ENCODE data around the gene PTPRN2.

The PTPRN2 gene

DNA sequence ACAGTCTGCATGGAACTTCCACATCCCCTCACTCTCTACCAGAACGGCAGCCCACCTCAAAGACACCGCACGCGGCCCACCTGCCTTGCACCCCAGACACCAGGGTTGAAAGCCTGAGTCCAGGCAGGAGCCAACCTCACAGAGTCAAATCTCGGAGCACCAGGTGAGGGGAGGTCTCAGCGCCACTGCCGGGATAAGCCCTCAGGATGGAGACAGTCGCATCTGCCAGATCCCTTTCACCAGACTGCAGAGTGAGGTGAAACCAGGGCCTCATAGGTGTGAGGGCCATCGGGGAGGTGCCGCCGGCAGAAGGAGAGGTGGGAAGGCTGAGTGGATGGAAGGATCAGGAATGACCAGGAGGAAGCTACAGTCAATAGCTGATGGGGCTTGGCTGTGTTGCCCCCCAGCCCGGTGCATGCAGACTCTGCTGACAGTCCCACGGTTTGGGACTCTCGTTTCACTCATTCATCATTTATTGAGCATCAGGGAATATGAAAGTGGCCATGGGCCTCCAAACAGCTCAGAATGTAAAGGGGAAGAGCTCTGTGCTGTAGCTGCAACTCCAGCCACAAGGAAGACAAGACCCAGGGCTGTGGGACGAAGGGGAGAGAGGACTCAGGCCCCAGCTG lies 315.0 kb downstream of the PTPRN2 start:
- no peak for DNase-seq

DNA sequence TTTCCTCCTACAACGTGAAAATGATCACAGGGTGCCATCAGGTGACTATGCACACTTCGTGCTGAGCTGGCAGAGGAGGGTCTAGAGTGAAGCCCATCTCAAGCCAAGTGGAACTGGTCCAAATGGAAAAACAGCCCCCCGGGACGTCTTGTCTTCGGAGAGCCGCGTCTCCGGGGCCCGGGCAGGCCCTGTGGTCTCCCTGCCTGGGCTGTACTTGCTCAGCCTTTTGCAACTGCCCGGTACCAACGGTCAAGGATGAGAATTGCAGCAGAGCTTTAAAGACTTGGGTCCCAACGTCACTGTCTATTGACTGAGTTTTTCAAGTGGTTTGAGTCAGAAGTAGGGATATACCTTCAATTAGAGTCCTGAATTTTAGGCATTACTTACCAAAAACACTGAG lies 315.5 kb downstream of the PTPRN2 start:
- DNase-seq: no peak

DNA sequence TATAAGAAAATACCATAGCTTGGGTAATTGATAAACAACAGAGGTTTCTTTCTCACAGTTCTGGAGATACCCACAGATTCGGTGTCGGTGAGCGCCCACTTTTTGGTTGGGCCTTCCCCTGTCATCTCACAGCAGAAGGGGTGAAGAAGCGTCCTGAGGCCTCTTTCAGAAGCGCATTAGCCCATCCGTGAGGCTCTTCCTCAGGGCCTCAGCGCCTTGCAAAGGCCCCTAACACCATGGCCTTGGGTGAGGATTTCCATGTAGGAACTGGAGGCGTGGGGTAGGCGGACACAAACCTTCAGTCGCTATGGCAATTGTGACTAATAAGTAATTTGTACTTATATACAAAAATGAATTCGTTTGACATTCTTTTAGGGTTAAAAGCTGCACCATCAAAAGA lies 316.0 kb downstream of the PTPRN2 start:
- no peak for DNase-seq

DNA sequence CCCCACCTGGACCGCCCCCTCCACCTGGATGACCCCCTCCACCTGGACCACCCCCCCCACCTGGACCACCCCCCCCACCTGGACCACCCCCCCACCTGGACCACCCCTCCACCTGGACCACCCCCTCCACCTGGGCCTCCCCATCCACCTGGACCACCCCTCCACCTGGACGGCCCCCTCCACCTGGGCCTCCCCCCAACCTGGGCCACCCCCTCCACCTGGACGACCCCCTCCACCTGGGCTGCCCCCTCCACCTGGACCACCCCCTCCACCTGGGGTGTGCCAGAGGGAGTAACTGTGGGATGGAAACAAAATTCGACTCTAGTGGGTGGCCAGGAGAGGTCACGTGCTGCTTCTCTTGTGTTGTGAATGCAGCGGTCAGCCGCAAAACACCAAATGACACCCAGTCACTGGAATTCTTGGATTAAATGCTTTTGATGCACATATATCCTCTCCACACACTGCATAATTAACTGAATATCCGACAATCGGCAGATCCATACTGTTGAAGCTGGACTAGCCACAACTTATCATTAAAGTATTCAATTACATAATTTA lies 316.7 kb downstream of the PTPRN2 start:
- no peak for DNase-seq

DNA sequence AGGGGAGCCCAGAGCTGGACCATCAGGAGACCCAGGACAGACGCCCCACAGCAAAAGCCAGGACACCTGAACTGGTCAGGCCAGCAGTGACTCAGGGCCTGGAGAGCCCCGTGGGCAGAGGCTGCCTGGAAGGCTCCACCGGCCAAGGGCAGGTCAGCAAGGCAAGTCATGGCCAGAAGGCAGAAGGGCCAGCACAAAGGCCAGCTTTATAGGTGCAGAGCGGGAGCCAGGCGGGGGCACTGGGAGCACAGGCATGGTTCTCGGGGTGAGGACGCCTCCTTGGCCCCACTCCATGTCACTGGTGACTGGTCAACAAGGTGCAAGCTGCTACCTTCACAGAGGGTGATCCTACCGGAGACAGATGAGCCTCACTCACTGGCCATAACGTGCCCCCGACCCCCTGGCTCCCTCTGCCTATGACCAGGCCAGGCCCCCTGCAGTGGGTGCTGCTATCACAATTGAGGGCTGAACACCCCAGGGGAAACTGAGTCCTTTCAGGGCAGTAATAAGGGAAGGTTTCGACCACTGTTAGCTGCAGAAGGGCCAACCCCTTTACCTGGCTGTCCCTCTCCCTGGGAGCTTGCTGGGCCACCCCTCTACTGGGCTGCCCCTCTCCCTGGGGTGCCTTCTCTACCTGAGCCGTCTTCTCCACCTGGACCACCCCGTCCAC lies 317.4 kb downstream of the PTPRN2 start:
- no peak for DNase-seq

DNA sequence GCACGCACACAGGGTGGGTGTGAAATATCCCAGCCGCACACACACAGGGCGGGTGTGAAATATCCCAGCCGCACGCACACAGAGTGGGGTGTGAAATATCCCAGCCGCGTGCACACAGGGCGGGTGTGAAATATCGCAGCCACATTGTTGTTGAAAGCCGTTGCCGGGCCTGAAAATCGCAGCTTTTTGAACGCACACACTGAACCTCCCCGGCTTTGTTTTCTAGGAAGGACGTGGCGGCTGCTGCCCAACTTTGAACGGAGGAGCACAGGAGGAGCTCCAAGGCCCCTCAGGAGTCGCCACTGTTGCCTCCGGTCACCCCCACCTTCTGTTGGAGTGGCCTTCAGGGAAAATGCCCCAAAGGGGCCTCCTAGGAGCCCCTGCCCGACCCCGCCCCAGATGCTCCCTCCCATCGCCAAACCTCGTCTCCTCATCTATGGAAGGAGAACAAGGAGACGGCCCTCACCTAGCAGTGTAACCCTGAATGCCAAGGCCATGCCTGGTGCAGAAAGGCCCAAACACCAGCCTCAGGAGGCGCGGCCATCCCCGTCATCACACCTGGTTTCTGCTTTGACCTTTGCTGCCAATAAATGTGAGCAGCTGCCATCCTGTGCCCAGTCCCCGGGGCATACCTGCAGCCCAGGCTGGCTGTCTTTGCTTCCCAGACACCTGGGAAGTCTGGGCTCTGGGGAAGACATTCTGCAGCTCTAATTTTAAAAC lies 318.6 kb downstream of the PTPRN2 start:
- DNase-seq: no peak

DNA sequence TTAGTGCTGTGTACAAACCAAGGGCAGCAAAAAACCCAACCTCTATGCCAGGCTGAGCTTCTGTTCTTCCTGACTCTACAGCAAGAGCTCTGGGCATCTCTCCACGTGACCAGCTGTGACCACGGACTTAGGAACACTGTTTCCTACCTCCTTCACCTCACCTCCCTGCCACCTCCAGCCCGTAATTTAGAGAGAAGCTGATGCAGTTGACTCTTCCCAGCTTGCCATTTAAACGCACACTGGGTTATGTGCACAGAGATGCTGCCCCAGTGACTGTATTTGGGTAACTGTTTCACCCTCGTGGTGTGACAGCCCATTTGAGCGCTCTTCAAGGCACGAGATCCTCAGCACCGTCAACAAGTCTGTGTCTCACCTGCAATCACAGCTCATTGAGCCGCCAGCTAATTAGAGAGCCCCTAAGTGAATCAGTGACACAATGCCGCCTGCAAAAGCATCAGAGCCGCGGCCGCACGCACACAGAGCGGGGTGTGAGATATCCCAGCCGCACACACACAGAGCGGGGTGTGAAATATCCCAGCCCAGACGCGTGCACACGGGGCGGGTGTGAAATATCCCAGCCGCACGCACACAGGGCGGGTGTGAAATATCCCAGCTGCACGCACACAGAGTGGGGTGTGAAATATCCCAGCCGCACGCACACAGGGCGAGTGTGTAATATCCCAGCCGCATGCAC lies 319.7 kb downstream of the PTPRN2 start:
- no peak for DNase-seq

DNA sequence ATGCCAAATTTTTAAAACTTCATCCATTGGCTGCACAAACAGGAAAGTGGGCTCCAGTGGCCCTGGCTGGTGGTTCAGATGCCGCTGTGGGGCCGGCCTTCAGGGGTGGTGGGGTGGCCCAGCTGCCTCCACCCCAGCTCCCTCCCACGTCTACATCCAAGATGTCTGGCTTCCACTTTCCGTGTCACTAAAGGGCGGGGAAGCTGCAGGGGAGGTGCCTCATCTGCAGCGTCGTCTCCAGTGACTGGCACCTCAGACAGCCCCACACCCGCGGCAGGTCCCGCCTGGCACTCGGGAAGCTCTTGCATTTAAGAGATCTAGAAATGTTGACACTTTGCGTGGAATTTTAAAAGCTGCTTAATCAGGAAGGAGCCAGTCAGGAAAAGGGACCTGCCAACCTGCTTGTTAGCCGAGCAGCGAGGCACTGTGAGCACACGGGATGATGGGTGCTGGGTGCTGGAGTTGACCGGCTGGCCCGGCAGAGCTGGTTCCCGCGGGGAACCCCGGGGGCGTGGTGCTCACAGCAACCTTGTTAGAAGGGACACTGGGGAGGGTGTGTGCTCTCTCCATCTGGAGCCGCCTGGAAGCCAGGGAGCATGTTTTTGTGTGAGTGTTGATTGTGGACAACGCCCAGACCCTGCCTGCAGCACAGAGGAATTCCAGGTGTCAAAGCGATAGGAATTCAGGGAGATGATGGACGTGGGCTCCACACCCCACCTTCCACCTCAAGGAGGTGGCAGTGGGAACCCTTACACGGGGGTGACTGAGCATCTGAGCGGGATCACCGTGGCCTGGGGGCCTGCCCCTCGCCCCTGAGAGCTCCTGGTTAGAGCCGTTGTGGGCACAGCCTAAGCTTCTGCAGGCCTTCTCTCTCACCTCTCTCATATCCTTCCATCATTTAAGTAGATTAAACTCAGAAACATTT lies 320.5 kb downstream of the PTPRN2 start:
- no peak for DNase-seq

DNA sequence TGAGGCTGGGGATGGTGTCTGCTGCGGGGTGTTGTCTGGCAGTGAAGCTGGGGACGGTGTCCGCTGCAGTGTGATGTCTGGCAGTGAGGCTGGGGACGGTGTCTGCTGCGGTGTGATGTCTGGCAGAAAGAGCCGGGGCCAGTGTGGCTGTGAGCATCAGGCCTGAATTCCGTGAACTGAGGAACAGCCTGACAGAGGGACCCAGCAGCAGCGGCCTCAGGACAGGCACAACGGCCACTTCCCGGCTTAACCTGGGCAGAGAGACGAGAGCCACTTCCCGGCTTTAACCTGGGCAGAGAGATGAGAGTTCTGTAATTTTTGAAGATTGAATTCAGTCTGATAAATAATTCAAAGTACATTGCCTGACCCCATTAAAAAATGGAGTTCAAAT lies 321.2 kb downstream of the PTPRN2 start:
- no peak for DNase-seq

DNA sequence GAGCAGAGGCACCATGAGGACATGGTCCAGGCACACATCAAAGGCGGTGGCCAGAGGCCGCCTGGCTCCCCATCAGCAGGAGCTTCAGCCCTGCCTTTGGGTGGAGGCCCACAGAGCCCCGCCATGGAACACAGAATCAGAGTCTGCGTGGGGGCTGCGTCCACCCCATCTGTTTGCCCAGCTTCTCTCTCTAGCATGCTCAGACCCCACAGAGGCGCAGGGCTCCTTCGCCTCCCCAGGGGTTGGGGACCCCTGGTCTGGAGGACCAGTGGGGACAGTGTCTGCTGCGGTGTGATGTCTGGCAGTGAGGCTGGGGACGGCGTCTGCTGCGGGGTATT lies 321.9 kb downstream of the PTPRN2 start:
- no peak for DNase-seq

DNA sequence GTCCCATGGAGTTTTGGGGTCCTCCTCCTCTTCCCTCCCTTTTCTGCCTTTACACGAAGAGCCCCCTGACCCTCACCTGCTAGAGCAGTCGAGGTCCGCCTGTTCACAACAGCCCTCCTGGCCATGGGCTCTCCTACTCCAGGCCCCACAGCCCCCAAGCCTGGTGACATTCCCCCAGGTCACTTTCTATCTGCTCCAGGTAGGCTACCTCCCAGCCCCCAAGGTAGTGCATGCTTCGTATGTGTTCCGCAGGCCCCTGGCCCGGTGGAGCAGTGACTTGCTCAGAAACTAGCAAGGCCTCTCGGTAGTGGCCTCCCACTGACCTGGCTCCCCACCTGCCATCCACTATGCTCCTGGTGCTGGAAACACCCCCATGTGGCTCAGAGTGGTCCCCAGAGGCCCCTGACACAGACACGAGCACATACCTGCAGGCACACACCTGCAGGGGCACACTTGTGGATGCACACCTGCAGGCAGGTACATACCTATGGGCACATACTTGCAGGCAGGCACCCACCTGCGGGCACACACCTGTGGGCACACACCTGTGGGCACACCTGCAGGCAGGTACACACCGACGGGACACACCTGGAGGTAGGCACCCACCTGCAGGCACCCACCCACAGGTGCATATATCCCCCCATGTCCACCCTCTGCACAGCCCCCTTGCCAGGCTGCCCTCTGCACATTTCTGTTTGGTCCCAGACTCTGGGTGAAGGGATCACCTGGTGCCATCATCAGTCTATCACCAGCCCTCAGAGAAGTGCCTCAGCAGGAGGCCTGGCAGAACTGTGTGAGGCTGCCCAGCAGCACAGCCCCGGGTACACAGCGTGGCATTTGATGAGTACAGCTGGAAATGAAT lies 322.5 kb downstream of the PTPRN2 start:
- no peak for DNase-seq

DNA sequence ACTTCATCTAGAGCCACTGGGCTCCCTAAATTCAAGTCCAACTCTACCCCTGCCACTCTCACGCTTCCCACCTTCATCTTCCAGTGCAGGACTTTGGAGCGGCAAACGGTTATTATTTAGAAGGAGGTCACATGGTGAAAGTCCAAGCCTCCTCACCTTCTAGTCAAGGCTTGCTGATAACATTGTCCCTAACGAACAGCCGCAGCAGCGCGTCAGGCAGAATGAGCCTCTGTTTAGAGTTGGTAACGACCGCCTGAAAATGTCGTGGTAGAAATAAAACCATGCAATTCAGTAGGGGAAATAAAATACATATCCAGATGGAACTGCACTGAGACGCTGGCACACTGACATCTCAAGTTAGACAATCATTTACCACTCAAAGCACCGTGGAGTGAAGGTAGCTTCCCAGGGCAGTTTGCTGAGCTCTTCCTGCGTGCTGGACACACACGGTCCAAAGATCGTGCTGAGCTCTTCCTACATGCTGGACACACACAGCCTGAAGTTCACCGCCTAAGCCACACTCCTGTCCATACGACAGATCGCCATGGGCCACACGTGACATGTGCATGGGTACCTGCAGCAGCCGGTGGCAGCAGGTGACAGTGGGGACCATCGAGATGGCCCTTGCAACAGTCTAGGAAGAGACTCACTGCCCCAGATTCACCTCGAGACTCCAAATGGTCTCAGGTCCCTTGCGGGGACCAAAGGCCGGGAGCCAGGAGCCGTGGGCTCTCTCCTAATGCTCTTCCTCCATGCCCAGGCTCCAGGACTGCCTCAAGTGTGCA lies 323.5 kb downstream of the PTPRN2 start:
- no peak for DNase-seq

DNA sequence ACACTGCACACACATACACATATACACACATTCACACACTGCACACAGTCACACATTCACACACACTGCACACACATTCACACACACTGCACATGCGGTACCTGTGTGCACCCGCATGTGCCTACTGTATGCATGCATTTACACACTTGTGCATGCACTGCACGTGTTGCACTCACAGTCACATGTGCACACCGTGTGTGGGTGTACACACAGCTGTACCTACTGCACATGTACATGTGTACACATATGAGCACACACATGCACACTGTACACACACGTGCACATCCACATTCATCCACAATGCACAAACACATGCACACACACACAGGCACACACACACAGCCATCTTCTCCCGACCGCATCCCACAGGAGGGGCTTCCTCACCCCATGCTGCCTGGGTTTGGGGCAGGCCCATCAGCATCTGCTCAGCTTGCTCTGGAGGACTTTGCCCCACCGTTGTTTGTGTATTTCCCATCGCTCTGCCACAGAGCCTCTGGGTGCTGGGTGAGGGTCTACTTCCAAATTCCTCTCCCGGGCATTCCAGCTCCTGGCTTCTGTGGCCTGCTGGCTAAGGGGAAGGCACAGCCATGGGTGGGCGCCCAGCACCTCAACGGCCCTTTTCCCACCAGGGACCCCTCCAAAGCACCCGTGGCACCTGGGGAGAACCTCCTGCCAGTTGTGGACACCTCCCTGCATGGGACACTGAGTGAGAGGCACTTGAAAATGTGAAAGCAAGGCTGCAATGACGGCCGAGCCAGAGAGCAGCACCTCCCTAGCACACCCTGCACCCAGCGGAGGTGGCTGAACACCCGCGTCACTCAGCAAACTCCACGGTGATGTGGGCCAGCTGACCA lies 324.3 kb downstream of the PTPRN2 start:
- no peak for DNase-seq

DNA sequence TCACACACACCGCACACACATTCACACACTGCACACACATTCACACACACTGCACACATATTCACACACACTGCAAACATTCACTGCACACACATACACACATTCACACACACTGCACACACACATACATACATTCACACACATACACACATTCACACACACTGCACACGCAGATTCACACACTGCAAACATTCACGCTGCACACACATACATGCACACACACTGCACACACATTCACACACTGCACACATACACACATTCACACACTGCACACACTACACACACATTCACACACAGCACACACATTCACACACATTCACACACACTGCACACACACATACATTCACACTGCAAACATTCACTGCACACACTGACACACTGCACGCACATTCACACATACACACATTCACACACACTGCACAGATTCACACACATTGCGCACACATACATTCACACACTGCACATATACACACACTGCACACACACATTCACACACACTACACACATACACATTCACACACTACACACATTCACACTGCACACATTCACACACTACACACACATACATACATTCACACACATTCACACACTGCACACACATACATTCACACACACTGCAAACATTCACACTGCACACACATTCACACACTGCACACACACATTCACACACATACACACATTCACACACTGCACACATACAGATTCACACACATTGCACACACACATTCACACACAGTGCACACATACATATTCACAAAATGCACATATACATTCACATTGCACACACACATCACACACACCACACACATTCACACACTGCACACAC lies 325.1 kb downstream of the PTPRN2 start:
- no peak for DNase-seq

DNA sequence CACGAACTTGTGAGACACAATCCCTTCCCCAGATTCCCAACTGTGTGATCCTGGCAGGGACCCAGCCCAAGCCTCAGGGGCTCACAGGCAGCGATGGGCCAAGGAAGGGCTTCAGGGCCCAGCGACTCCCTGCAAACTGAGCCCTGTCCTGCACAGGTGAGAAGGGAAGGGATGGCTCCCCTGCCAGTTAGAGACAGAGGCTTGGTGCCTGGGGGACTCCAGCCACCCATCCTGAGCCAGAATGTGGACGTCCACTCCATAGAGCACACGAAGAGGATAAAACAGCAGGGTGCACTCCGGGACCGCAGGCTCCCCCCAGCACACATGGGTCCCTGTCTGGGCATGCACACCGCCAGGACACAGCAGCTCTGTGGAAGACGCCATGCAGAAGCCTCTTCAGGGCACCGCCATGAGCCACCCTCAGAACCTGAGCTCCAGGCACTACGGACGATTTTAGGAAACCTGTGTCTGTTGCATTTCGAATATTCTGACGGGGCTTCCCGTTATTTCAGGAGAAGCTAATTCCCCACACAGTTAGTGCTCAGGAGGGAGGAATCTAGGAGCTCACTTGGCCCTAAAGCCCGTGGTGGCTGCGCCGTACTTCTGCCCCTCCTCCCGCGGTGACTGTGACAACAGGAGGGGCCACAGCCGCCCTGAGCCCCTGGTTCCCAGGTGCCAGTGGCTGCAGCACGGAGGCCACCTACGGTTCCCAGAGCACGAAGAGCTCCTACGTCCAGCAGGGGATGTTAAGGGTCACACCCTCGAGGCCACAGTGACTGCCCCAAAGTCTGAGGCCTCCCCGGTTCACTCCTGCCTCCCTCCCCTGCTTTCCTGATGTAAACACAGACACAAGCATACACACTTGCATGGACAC lies 326.0 kb downstream of the PTPRN2 start:
- no peak for DNase-seq

DNA sequence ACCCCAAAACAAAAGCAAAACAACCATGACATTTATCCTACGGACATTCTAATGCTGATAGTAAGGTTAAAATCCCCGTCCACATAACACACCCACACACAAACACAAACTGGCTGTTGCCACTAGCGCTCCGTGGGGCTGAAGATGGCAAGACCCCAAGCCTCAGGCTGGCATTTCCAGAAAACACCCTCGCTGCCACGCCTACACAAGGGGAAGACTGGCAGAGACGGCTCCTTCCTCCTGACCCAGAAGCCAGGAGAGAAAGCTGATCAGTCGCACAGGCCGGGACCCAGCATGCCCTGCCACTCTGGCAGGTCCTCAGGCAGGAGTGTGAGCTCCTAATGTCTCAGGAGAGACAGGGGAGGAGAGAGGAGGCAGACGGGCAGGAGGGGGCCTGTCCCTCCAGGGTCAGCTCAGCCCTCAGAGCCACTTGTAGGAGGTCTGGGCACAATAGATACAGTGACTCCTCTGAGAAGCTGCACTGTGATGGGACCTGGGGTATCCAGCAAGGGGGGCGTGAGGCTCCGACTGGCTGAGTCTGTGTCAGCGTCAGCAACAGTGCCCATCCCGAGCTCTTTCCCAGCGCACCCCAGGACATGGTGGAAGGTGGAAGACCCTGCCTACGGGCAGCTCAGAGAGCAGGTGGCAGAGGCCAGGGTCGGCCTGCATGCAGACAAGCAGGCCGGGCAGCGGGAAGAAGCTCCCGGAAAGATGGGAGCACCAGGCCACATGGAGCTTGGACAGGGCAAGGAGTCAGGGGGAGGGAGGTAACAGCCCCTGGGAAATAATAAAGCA lies 326.9 kb downstream of the PTPRN2 start:
- no peak for DNase-seq
